Retinal pigment epithelial cell (primary cell): ENCODE measurements around the gene TRAF3IP1.

ENCODE experiments used
- DNase-seq: peaks from one replicate; pipeline ENCODE4 v3.0.0-alpha.2; 2010; ENCODE audit warnings: low read depth
- H3K4me3 ChIP-seq: 2 replicates; pipeline ENCODE4 v1.5.1; 2011; ENCODE audit warnings: mild to moderate bottlenecking, low read length, control low read depth, moderate library complexity
- CTCF ChIP-seq: conservative IDR thresholded peaks from 2 replicates; pipeline ENCODE4 v1.5.1; 2011; ENCODE audit warnings: low read depth, low read length, control low read depth, inconsistent platforms

Gene TRAF3IP1

GRCh38 chr2:238344517-238344916 lies 24.2 kb downstream of the TRAF3IP1 start:
- TF ChIP-seq CTCF = no peak

GRCh38 chr2:238345297-238345968 lies 25.1 kb downstream of the TRAF3IP1 start:
- DNase-seq = no peak
- H3K4me3 ChIP-seq = no peak overlapping the region
- no peak for TF ChIP-seq CTCF

More at GRCh38 chr2:238344517-238344916, 24.2 kb downstream of the TRAF3IP1 start:
- DNase-seq = no peak
- H3K4me3 ChIP-seq = no peak overlapping the region

GRCh38 chr2:238346544-238346943 lies 26.2 kb downstream of the TRAF3IP1 start:
- no peak overlapping the region for H3K4me3 ChIP-seq
- DNase-seq = no peak
- no peak for TF ChIP-seq CTCF

- TF ChIP-seq CTCF = no peak
- no peak for DNase-seq
- H3K4me3 ChIP-seq = no peak overlapping the region
These were observed 30.0 kb downstream of the TRAF3IP1 start for GRCh38 chr2:238350150-238350897.

- no peak for DNase-seq
- no peak for TF ChIP-seq CTCF
- no peak overlapping the region for H3K4me3 ChIP-seq
These were observed 31.0 kb downstream of the TRAF3IP1 start for GRCh38 chr2:238351315-238351714.

- no peak for DNase-seq
- H3K4me3 ChIP-seq = no peak overlapping the region
- TF ChIP-seq CTCF = no peak
These were observed 32.0 kb downstream of the TRAF3IP1 start for GRCh38 chr2:238352361-238352760.

- no peak overlapping the region for H3K4me3 ChIP-seq
- no peak for TF ChIP-seq CTCF
- no peak for DNase-seq
These were observed 38.5 kb downstream of the TRAF3IP1 start for GRCh38 chr2:238358769-238359168.
